Liver (tissue), 9 donors: ENCODE measurements around the gene DTL. TPM values are rescaled to one million over a fixed set of nuclear protein-coding genes. Genes with fewer than 3 reads are reported as not detected.

ENCODE experiments used
- DNase-seq: peaks from one replicate; pipeline ENCODE4 v3.0.0-alpha.2; 2017; ENCODE audit warnings: low spot score
- H3K27ac ChIP-seq, 2 donors: one replicate each; pipeline ENCODE4 v1.7.0; 2013; ENCODE audit warnings: inconsistent platforms in 2 of 2, low read length in 2 of 2, control low read depth in 1 of 2, low read depth in 1 of 2, mild to moderate bottlenecking in 1 of 2
- H3K27me3 ChIP-seq, 4 donors: one replicate each; pipeline versions ENCODE4 v1.6.1 to v1.7.0; 2013; ENCODE audit warnings: low read length in 3 of 4, inconsistent platforms in 1 of 4, mild to moderate bottlenecking in 1 of 4, moderate library complexity in 1 of 4; ENCODE audit not compliant: control insufficient read depth in 4 of 4, insufficient read depth in 4 of 4
- H3K36me3 ChIP-seq, 4 donors: one replicate each; pipeline versions ENCODE4 v1.6.1 to v1.7.0; 2013; ENCODE audit warnings: low read length in 3 of 4, mild to moderate bottlenecking in 3 of 4, low read depth in 1 of 4, moderate library complexity in 1 of 4; ENCODE audit not compliant: control insufficient read depth in 4 of 4, insufficient read depth in 3 of 4
- H3K4me1 ChIP-seq, 4 donors: one replicate each; pipeline versions ENCODE4 v1.6.1 to v1.7.0; 2013; ENCODE audit warnings: low read length in 3 of 4, mild to moderate bottlenecking in 3 of 4, moderate library complexity in 1 of 4; ENCODE audit not compliant: control insufficient read depth in 4 of 4, insufficient read depth in 4 of 4
- H3K4me3 ChIP-seq, 3 donors: one replicate each; pipeline versions ENCODE4 v1.6.1 to v1.7.0; 2013; ENCODE audit warnings: low read length in 3 of 3, control low read depth in 1 of 3, low read depth in 1 of 3, mild to moderate bottlenecking in 1 of 3
- H3K9ac ChIP-seq, 2 donors: one replicate each; pipeline ENCODE4 v1.7.0; 2013; ENCODE audit warnings: low read length in 2 of 2, mild to moderate bottlenecking in 2 of 2, moderate library complexity in 2 of 2, control low read depth in 1 of 2, low read depth in 1 of 2
- H3K9me3 ChIP-seq, 4 donors: one replicate each; pipeline versions ENCODE4 v1.6.1 to v1.7.0; 2013; ENCODE audit warnings: low read length in 3 of 4; ENCODE audit not compliant: control insufficient read depth in 4 of 4
- CTCF ChIP-seq: fragments of 150-350 bp; IDR thresholded peaks from 2 replicates; pipeline ENCODE4 v1.5.1; 2017; ENCODE audit warnings: improper control_type of control experiment, low read depth, low read length; ENCODE audit not compliant: missing input control
- EGR1 ChIP-seq, 2 donors: IDR thresholded peaks; 2 replicates each; pipeline ENCODE4 v1.6.1; 2016 to 2018; ENCODE audit warnings: antibody characterized with exemption in 2 of 2, low read depth in 2 of 2
- FOXA2 ChIP-seq: IDR thresholded peaks from 2 replicates; pipeline ENCODE4 v1.6.1; 2016; ENCODE audit warnings: antibody characterized with exemption
- GABPA ChIP-seq, 2 donors: IDR thresholded peaks in 1 of 2; conservative IDR thresholded peaks in 1 of 2; 2 replicates each; pipeline ENCODE4 v1.6.1; 2016; ENCODE audit warnings: antibody characterized with exemption in 2 of 2, mild to moderate bottlenecking in 1 of 2, moderate library complexity in 1 of 2
- HNF4G ChIP-seq: IDR thresholded peaks from 2 replicates; pipeline ENCODE4 v1.6.1; 2016; ENCODE audit warnings: antibody characterized with exemption
- JUND ChIP-seq, 2 donors: IDR thresholded peaks; 2 replicates each; pipeline ENCODE4 v1.6.1; 2016; ENCODE audit warnings: antibody characterized with exemption in 2 of 2
- MAX ChIP-seq: IDR thresholded peaks from 2 replicates; pipeline ENCODE4 v1.6.1; 2016; ENCODE audit warnings: antibody characterized with exemption
- REST ChIP-seq: IDR thresholded peaks from 2 replicates; pipeline ENCODE4 v1.6.1; 2016; ENCODE audit warnings: antibody characterized with exemption, mild to moderate bottlenecking
- RXRA ChIP-seq, 2 donors: IDR thresholded peaks; 2 replicates each; pipeline ENCODE4 v1.6.1; 2017 to 2018; ENCODE audit warnings: antibody characterized with exemption in 2 of 2, mild to moderate bottlenecking in 1 of 2
- SP1 ChIP-seq: IDR thresholded peaks from 2 replicates; pipeline ENCODE4 v1.6.1; 2018; ENCODE audit warnings: antibody characterized with exemption, mild to moderate bottlenecking
- TAF1 ChIP-seq: conservative IDR thresholded peaks from 2 replicates; pipeline ENCODE4 v1.6.1; 2016; ENCODE audit warnings: antibody characterized with exemption, mild to moderate bottlenecking
- YY1 ChIP-seq: IDR thresholded peaks from 2 replicates; pipeline ENCODE4 v1.6.1; 2016; ENCODE audit warnings: antibody characterized with exemption, mild to moderate bottlenecking
- ZBTB33 ChIP-seq: IDR thresholded peaks from 2 replicates; pipeline ENCODE4 v1.6.1; 2016; ENCODE audit warnings: antibody characterized with exemption
- WGBS: extraction: QIAGEN DNeasy Blood & Tissue Kit; methylation state at CpG from one replicate; pipeline ENCODE4 v1.1.7; 2013; 5-methylcytosine and 5-hydroxymethylcytosine counted together
- polyA plus RNA-seq, 2 donors: library from polyadenylated mRNA; stranded (reverse) in 1 of 2; unstranded in 1 of 2; fragments of 200-250 nt in 1 of 2; fragments of >200 nt in 1 of 2; fragmentation: Nextera tagmentation in 1 of 2; extraction: Ambion mirVana in 1 of 2; gene quantifications; one replicate each; pipeline versions ENCODE4 v1.2.1 to v1.2.3, GENCODE V29; 2013 to 2015
- total RNA-seq, 2 donors: library from RNA; depleted of rRNA; stranded (reverse); fragments of >200 nt; gene quantifications; one replicate each; pipeline ENCODE4 v1.2.3, GENCODE V29; 2014
- donor health status: healthy.
- donor health status: healthy.
- donor health status: healthy.
- donor health status: healthy.
- donor health status: healthy.

Gene DTL
- total and polyA plus RNA-seq, 4 donors = 0.17 to 17.9 (median 0.73) TPM

GRCh38 chr1:212127221-212127620, 91.7 kb downstream of the DTL start:
- H3K4me1 ChIP-seq = peaks cover 0 to 6% (median 2%) of the 10 kb centered on the region in 4 donors
- no peak for TF ChIP-seq REST
- no peak for TF ChIP-seq CTCF
- no peak for TF ChIP-seq YY1
- no peak for TF ChIP-seq ZBTB33
- no peak for TF ChIP-seq EGR1 (IDR thresholded peaks at IDR 0.05; ENCODE audit: low read depth in 2 of 2)
- TF ChIP-seq RXRA (IDR thresholded peaks at IDR 0.05) = no peak
- TF ChIP-seq FOXA2 = no peak
- TF ChIP-seq HNF4G = no peak
- H3K27ac ChIP-seq = no peak overlapping the region
- no peaks in the 10 kb centered on the region for H3K9me3 ChIP-seq
- WGBS = 93% methylated on average over 4 of the region's 4 CpGs
- H3K36me3 ChIP-seq = no peaks in the 10 kb centered on the region
- DNase-seq = no peak
- no peak overlapping the region for H3K9ac ChIP-seq
- H3K4me3 ChIP-seq = no peak overlapping the region
- no peaks in the 10 kb centered on the region for H3K27me3 ChIP-seq

GRCh38 chr1:212129781-212130180, 94.2 kb downstream of the DTL start:
- DNase-seq = no peak
- TF ChIP-seq MAX (no peak), RXRA (IDR thresholded peaks at IDR 0.05) (peak; percentile 41 to 49)
- Histone ChIP-seq H3K27me3 (no peaks in the 10 kb centered on the region), H3K9ac (no peak overlapping the region), H3K4me1 (peaks cover 0 to 4% (median 2%) of the 10 kb centered on the region in 4 donors), H3K9me3 (no peaks in the 10 kb centered on the region), H3K4me3 (no peak overlapping the region), H3K36me3 (no peaks in the 10 kb centered on the region), H3K27ac (no peak overlapping the region)
- WGBS = 84% methylated on average over 6 of the region's 6 CpGs

GRCh38 chr1:212132025-212132424, 96.5 kb downstream of the DTL start:
- Histone ChIP-seq H3K27ac (no peak overlapping the region), H3K9me3 (no peaks in the 10 kb centered on the region), H3K27me3 (no peaks in the 10 kb centered on the region), H3K9ac (no peak overlapping the region), H3K36me3 (no peaks in the 10 kb centered on the region), H3K4me3 (no peak overlapping the region), H3K4me1 (no peaks in the 10 kb centered on the region)
- no peak for DNase-seq
- WGBS = 95% methylated on average over 1 of the region's 1 CpG
- TF ChIP-seq TAF1 (no peak), YY1 (no peak), REST (no peak), JUND (IDR thresholded peaks at IDR 0.05) (no peak), CTCF (no peak), SP1 (no peak), FOXA2 (no peak), MAX (no peak), GABPA (IDR thresholded peaks at IDR 0.05 in 1 of 2, conservative IDR thresholded peaks at IDR 0.05 in 1 of 2) (no peak)
